Measurements from ENCODE around the gene SOX5.
"Not testable (repeated sequence)": the region's sequence is repeated elsewhere in the genome, so short reads cannot be mapped to it uniquely, and the experiment has no call there.

SOX5 gene

DNA sequence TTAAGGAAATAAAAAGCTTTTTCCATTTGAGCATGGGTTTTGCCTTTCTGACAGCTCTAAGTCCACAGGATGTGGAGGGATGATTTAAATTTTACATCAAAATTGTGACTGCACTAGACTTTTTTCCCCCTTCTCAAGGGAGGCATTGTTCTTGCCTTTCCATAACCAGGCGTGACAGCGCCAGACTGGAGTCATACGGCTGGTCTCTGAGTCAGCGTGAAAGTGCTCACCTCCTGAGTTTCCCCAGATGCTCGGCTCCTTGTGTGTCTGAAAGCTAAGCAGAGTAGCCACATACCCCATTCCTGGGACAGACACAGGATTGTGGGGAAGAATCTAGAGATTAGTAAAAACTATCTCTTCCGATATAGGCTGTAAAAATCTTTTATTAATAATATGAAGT is 43.1 kb downstream of the SOX5 start:
- no peak for DNase-seq

DNA sequence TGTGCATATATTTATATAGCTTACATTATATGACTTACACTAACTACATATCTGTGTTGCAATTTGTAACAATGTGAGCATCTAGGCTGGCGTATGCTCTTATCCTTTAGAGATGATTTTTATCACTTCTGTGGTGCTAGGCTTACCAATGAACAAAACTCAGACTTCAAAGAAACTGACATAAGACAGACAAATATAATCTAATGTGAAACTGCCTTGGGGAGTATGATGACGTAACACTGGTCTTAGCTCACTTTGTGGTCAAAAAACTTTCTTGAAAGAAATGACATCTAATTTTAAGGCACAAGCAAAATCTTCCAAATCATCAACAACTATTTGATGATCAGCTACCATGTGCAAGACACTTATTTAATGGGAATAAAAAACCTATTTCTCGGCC is 50.0 kb downstream of the SOX5 start:
- DNase-seq = no peak

DNA sequence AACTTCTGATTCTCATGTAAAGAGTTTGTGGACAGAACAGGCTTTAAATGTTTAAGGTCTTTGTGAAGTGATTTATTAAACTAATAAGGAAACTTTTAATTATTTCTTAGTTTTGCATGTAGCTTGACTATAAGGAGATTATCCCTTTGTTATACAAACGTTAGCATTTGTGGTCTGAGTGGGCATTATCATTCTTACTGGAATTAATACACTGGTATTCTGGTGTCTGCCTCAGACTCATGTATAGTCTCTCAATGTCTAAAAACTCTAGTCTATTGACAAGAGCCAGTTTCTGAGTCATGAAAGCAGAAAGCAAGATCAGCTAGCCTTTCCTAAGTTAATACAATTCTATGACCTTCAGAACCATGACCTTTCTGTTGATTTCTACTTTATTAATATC is 51.3 kb downstream of the SOX5 start:
- DNase-seq = no peak

DNA sequence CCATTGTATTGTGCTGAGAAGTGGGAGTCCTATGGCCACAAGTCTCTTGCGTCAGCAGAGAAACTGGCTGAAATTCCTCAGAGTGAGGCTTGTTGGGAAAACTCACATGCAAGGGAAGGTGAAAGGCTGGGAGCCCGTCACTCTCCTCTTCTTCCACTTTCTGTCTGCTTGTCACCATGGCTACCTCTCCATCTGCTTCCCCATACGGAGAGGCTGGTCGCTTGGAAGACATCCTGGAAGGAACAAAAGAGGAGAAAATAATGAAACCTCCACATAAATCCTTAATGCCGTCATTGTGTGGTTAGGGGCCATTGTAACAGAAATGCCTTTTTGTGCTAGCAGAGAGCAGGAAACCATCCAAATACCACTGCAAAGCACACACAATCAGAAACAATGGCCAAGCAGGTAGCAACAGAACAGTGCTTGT is 53.7 kb downstream of the SOX5 start:
- DNase-seq = peak; percentile 6

DNA sequence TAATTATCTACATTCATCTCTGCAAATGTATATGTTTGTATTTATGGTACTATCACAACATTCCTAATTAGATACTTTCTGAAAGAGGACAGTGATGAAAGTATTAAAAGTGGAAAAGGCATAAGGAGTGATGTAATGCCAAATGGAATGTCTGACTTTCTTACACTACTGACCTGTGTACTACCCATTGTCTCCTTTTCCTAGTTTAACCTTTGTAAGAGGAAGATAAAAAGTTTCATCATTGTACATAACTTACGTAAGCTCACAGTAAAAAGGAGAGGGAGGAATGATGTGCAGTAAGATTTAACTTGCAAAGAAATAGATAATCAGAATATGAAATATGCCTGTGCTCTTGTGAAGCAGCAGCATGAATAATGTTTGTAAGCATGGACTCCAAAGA is 55.9 kb downstream of the SOX5 start:
- DNase-seq = no peak

DNA sequence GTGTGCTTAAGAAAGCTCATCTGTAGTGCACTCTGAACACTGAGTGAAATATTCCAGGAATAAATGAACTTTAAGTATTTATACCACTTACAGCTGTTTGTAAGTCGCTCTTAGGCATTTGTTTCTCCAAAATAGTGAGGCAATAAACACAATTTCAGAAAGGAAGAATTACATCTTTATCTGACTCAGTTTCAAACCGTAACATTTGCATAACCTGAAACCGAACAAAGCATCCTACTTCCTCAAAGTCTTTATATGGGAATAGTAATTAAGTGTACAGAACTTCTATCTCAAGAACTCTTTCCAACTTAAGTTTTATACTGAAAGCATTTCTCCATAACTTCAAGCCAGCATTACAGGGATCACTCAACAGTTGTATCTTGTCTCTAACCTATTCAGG is 58.4 kb downstream of the SOX5 start:
- no peak for DNase-seq

DNA sequence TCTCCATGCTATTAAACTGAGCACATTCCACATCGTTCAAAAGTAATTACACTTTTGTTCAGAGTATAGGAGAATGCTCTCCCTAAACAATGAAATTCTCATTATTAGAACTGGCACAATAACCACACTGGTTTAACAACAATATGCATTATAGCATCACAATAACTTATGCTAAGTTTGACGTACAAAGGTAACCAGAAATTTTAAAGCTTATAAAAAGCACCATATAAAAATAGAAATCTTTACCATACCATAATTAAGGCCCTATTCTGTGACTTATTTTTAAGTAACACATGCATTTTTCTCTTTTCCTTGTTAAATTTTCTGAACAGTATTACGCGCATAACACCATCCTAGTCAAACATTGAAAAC is 60.4 kb downstream of the SOX5 start:
- no peak for DNase-seq

DNA sequence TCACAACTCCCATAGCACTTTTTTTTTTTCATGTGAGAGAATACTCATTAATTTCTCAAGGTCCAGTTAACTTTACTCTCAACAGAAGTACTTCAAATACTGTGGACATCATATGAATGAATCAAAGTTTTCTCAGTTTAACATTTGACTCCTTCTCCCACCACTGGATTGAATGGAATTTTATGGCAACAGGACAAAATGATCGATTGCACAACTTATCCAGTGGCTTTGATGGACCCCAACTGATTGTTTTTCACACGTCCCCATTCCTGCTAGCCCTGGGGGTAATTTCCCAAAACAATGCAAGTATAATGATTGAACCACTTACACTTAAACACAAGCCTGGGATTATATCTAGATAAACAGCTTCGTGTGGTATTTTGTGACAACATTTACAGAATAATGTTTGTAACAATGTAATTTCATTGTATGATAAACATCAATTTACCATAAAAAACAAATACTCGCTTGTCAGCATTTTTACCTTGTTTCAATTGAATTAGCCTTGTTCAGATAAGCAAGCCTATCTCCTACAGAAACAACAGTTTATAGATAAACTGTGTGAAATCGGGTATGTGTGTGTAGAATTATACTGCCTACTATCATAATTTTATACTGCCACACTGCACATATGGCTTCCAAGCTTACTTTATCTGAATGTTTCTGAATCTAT is 60.9 kb downstream of the SOX5 start:
- DNase-seq = no peak

DNA sequence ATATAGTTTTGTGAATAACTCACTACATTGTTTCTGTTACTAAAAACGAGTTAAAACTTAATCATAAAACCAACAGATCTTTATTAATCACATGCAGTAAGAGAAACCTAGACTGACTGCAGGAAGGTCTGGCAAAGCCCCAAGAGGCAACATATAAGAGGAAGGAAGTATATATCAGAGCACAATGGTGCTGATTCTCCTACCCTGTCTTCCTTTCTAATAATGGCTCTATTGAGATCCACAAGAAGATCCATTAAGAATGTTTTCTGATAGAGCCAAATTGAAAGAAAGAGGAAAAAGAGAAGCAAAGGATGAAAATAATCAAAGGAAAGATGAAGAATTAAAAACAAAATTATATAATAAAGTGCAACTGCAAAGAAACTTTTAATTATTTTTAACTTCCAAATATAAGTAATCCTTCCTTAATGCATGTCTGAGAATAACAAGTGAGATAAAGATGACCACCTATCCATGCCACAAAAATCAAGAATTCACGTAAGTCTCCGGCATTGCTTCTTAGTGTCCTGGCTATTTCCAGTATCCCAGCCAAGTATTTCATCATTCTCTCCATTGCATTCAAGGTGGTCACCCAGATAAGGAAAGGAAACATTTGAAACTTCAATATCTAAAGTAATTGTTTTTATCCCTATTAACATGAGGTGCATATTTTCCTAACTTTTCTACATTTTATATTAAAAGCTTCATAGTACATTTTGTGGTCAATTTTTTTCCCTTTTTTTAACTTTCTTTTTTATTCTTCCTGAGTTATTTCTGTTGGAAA is 62.2 kb downstream of the SOX5 start:
- DNase-seq = no peak

DNA sequence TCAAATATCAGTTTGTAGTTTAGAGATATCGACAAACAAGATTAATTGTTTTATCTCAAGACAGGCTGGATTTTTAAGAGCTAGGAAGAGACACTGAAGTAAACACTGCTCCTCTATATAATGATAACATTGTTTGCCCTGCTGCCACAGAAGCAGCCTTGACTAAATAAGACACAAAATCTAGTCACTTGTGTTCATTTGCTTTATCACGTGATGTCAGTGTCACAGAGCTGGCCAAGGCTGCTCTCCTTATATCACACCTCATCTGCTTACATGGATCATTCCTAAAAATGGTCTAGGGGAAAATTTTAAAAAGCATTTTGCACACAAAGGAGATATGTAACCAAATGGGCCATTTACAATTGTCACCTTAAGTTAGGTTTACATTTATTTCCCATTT is 64.1 kb downstream of the SOX5 start:
- DNase-seq = no peak

DNA sequence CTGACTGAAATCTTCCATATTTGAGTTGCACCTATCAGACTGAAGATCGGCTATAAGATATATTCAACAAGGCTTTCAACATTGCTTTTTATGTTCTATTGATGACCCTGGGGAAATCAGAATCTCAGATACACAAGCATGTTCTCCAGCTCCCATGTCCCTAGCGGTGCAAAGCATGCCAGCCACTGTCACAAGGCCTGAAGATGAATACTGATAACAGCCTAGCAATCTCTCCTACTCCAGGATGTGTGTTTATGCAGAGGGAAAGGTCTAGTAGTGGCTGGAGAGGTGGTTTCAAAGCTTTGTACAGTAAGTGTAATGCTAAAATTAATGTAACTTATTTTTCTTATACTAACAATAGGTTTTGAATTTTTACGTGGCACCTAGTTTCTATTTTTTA is 64.6 kb downstream of the SOX5 start:
- DNase-seq = no peak

DNA sequence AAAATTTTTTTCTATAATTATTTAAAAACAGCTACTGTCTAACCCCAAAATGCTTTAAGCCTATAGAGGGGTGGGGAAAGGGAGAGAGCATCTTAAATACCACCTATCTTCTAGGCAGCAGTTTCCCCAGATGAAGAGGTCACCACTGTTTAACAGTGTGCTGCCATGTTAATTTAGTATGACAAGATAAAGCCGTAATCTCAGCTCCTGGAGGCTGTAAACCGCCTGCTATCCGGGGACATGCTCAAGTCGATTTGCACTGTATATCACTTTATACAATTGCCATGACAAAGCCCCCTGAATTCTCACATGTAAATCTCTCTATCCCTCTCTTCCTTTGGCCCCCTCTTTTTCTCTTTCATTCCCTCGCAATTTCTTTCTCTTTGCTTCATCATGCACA is 68.5 kb downstream of the SOX5 start:
- DNase-seq = peak; percentile 88

DNA sequence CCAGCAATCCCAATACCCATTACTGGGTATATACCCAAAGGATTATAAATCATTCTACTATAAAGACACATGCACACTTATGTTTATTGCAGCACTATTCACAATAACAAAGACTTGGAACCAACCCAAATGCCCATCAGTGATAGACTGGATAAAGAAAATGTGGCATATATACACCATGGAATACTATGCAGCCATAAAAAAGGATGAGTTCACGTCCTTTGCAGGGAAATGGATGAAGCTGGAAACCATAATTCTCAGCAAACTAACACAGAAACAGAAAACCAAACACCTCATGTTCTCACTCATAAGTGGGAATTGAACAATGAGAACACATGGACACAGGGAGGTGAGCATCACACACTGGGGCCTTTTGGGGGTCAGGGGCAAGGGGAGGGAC is 72.9 kb downstream of the SOX5 start:
- DNase-seq = not testable (repeated sequence)

DNA sequence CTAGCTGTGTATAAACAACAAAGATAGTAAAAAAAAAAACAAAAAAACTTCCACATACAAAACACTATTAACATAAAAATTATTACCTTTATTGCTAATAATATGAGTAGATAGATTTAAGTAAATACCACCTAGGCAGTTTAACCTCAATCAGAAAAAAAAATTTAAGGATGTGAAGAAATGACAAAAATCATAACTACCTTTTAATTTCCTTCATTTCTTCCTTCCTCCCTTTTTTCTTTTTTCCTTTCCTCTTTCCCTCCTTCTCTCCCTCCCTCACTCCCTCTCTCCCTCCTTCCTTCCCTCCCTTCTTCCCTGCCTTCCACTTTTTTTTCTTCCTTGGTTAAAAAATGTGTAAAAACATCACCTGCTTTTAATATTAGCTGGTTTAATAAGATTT is 81.7 kb downstream of the SOX5 start:
- no peak for DNase-seq

DNA sequence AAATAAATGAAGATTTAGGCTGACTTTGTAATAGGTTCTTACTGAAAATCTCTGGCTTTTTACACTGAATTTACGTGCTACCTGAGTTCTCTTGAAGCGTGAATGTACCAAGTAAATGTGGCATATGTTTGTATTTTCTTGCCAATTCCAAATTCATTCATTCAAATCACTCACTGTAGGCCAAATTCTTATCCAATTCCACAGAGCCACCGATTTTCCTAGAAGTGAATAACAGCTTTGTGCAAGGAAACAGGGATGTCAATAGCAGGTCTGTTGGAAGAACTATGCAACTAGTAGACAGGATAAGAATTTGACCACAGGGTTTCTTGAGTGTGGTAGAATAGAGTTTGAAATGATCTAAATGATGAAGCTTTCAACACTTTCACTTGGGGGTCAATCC is 86.8 kb downstream of the SOX5 start:
- DNase-seq = no peak

DNA sequence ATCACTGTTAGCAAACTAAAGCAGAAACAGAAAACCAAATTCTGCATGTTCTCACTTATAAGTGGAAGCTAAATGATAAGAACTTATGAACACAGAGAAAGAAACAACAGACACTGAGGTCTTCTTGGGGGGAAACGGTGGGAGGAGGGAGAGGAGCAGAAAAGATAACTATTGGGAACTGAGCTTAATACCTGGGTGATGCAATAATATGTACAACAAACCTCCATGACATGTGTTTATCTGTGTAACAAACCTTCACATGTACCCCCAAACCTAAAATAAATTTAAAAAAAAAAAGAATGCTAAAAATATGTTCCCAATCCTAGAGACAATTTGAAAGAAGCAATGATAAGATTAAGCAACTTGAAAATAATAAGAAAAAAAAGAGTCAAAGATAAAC is 89.5 kb downstream of the SOX5 start:
- DNase-seq = no peak

DNA sequence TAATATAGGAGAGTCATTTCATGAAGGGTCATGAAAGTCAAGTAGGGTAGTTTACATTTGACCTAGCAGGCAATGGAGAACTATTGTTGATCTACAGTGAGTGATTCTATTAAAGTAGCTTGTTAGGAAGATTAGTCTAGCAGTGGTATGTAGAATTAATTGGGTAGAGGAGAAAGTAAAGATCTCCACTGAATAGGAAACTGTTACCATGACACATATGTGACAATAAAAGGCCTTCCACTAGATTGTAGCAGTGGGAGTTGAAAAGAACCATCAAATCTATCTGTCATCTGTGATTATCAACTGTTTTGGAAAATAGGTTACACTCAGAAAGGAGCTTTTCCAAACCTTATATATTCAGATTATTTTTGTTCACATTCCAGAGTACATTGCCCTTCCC is 92.3 kb downstream of the SOX5 start:
- no peak for DNase-seq

DNA sequence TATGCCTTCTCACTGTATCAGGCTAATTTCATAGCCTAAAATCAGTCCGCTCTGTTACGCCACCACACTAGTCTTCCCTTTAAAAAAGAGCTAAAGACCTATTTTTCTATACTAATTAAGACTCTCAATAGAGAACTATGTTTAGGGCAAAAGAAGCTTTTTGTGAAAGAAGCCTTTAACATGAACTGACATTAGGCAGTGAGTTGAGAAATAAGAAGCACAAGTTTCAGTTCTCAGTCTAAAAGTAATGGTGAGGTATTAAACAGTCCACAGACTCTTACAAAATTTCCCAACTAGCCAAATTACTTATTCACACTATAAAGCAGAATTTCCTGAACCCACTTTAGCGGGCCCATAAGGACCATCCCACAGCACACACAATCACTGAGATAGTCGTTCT is 93.7 kb downstream of the SOX5 start:
- DNase-seq = no peak

DNA sequence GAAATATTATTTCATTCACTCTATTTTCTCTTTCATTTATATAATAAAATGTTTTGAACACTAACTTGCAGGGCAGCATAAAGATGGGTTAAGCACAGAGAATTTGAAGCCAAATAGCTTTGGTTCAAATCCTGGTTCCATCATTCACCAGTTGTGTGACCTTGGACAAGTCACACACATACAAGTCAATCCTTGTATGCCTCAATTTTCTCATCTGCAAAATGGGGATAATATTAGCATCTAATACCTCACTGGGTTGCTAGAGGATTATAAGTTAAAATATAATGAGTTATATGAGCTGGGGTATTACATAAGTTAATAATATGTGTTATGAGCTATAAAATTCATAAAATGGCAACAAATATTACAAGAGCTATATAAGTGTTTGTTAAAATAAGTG is 94.9 kb downstream of the SOX5 start:
- no peak for DNase-seq

DNA sequence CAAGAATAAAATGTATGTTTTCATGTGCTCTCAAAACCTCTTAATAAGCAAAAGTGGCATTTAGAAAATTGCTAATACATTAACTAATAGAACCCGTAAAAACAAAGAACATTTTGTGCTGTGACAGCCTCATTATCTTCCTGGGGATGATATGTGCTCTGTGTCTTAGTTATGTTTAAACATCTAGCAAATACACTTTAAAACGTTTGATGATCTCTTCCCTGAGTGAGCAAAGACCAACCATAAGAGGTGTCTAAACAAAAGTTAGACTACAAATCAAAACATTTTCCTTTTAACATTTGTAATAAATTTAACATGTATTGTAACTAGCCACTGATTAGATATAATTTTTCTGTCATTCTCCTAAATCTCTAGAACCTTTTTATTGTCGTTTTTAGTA is 95.8 kb downstream of the SOX5 start:
- DNase-seq = no peak

DNA sequence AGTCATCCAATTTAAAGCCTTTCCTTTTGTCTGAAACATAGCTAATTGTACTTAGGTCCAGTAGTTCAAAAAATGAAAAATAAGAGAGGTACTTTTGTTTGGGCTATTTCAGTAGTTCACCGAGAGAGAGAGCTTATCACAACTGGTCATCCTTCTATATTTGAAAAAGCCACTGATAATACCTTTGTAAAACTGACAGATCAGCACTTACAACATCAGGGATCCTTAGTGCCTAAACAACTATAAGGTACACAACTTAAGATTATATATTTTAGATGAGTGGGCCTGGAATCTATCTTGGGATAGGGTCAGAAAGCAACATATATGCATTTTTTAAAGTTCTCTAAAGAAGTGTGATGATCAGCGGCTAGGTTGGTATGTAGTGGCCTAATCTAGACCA is 97.9 kb downstream of the SOX5 start:
- no peak for DNase-seq

DNA sequence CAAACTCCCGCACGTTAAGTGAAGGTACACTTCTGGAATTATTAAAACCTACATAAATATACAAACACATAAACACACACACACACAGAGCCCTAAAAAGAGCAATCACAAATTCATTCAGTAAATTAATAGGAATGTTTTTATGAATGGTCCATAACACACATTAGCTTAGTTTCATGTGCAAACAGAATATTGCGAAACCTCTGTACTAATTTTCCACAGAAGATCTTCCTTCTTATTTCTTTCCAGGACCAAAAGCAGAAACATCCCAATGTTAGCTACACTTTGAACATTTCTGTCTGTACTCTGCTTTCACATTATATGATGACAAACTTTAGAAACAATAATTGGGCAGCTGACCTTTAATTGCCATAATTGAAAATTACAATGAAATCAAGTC is 101.6 kb downstream of the SOX5 start:
- DNase-seq = no peak

DNA sequence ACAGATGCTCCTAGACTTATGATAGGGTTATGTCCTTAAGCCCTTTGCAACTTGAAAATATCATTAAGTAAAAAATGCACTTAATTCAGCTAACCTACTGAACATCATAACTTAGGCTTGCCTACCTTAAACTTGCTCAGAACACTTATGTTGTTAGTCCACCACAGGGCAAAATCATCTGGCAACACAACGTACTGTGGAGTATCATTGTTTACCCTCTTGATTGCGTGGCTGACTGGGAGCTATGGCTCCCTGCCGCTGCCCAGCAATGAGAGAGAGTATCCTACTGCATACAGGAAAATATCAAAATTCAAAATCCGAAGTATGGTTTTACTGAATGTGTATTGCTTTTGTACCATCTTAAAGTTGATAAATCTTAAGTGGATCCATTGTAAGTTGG is 105.5 kb downstream of the SOX5 start:
- DNase-seq = no peak

DNA sequence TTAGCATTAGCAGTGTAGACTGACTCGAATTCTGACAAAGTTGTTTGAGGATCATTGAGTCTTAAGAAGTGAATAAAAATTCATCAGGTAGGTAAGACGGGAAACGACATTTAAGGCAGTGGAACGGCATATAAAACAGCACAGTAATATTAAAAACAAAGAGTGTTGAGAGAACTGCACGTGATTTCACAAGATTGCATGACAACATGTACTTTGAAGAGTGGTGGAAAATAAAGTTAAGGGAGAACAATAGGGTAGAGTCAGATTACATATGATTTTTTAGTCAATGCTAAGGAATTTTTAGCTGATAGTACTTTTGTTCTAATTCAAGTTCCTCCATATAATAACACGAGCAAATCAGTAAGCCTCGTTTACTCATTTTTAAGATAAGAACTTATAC is 115.4 kb downstream of the SOX5 start:
- no peak for DNase-seq

DNA sequence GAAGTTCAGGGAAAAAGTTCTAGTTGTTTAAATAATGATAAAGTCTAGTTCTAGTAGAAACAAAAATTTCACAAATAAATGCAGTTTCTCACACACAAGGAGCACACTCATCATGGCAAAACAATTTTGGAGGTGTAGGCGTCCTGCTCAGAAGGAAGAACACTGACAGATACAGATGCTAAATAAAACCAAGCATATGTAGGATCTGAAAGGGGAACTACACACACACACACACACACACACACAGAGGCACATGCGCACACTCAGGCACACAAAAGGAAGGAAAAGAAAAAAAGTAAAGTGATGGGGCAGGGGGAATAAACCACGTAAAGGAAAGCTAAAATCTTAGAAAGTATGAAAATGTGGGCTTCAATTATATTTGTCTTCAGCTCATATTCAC is 117.7 kb downstream of the SOX5 start:
- DNase-seq = no peak
